GM19193 (cell line): Measurements from ENCODE around the gene COL16A1.

Source experiments
- POLR2A ChIP-seq: IDR thresholded peaks from 4 replicates; pipeline ENCODE4 v1.6.1; 2011; ENCODE audit not compliant: insufficient read depth, insufficient read length; ENCODE audit errors: extremely low read depth

COL16A1 gene

DNA sequence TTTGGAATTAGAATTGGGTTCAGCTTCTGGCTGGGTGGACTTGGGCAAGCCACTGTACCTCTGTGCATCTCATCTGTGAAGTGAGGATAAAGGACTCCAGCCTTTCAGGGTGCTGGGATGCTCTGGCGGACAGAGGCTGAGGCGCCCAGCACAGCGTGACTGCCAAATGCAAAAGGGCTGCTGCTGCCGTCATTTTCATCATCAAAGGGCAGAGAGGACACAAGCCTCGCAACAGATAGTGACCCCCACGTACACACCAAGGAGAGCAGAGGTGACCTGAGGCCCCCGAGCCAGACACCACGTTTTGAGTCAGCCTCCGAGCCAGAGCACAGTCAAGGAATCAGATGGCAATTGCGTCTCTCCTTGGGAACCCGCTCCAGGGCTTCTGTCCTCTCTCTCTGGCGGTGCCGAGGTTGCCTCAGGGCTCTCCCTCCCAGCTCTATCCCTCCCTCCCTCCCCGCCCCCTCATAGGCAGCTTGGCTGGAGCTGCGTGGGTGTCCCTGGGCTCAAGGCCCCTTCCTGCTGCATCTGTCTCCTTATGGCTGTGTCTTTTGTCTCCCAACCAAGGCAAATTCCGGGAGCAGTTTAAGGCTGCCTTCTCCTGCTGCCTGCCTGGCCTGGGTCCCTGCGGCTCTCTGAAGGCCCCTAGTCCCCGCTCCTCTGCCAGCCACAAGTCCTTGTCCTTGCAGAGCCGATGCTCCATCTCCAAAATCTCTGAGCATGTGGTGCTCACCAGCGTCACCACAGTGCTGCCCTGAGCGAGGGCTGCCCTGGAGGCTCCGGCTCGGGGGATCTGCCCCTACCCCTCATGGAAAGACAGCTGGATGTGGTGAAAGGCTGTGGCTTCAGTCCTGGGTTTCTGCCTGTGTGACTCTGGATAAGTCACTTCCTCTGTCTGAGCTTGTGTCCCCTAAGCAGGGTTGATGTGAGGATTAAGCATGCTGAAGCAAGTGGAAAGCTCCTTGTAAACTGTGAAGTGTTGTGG lies 77.3 kb downstream of the COL16A1 start:
- TF ChIP-seq POLR2A = no peak

DNA sequence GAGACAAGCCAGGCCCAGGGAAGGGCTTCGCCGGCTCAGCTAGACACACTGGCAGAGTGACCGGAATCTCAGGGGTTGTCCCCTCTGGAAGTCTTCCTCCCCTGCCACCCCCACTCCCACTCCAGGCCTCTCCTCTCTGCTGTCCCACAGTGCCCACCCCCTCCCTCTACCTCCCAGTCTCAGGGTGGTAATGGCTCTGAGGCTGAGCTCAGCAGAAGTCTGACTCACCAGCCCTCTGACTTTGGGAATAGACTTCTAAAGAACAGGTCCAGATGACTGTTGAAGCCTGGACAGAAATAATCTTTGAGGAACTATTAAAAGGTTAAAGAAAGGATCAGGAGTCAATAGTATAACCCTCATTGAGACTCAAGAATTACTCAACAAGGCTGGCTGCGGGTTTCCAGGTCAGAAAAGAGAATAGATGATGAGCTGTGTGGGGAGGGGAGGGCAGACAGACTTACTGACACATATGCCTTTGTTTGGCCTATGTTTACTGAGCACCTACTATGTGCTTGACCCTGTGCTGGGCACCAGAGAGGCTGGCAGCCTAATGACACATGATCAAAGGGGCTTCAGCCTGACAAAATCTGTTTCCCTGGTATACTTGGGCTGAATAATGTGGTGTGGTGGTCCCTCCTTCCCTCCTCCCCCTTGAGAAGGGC lies 78.1 kb downstream of the COL16A1 start:
- no peak for TF ChIP-seq POLR2A

- no peak for TF ChIP-seq POLR2A
Observed at GRCh38 chr1:31624731-31625514, 78.9 kb downstream of the COL16A1 start.

- no peak for TF ChIP-seq POLR2A
Observed at GRCh38 chr1:31624309-31624708, 79.5 kb downstream of the COL16A1 start.

- TF ChIP-seq POLR2A = no peak
Observed at GRCh38 chr1:31623365-31623764, 80.5 kb downstream of the COL16A1 start.

DNA sequence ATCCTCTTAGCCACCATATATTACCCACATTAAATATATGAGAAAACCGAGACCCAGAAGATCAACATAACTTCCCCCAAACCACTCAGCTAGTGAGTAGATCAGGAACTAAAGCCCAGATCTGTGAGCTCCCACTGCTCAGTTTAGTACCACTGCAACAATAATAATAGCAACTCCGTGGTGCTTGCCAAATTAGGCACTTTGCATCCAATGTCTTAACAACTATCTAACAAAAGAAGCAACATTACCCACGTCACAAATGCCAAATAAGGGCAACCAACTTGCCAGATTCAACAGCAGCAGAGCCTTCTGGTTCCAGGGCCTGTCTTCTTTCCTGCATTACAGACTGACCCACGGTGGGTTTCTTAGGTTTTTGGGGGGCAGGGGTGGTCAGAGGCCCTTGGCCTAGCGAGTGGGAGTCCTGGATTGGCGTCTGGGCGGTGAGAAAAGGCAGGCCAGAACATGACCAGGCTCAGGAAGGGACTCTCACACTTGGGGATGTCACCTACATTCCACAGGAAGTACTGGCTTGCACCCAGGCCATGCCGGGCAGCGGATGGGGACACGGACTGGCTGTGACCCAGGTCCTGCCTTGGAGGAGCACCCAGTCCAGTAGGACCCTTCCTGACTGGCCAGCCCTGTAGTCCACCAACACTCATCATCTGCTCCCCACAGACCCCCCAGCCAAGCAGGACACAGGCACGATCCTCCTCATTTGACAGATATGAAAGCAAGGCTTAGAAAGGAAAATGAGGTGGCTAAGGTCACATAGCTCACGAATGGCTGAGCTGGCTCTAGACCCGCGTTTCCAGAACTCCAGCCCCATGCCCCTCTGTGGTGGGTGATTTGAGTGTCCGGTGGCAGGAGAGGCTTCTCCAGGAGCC lies 81.7 kb downstream of the COL16A1 start:
- TF ChIP-seq POLR2A = no peak

- no peak for TF ChIP-seq POLR2A
Observed at GRCh38 chr1:31621498-31621820, 82.4 kb downstream of the COL16A1 start.

DNA sequence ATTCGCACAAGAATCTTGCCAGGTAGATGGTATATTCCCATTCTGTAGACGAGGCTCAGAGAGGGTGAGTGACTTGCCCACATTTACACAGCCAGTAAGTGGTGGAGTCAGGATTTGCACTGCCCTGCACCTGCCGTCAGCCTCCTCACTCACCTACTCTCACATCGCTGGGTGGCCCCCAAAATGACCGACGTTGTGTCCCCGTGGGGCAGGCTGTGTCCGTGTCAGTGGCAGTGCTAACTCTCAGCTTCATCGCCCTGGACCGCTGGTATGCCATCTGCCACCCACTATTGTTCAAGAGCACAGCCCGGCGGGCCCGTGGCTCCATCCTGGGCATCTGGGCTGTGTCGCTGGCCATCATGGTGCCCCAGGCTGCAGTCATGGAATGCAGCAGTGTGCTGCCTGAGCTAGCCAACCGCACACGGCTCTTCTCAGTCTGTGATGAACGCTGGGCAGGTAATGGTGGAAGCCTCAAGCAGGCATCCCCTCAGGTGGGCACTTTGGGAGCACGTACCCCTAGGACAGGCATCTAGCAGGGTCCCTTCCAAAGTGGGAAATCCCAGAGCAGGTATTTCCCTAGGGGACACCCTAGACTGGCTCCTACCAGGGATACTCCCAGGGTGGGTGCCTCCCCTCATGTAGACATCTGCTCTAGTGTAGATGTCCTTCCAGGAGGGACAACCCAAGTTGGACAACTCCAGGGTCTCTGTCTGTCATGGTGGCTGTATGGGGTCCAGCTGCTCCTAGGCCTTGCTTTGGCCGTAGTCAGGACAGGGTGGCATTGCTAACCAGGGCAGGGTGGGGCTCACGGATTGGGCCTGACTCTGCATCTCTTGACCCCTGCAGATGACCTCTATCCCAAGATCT lies 83.0 kb downstream of the COL16A1 start:
- no peak for TF ChIP-seq POLR2A

GRCh38 chr1:31618916-31619846 lies 84.6 kb downstream of the COL16A1 start:
- TF ChIP-seq POLR2A = no peak

GRCh38 chr1:31617916-31618746 lies 85.7 kb downstream of the COL16A1 start:
- TF ChIP-seq POLR2A = no peak

DNA sequence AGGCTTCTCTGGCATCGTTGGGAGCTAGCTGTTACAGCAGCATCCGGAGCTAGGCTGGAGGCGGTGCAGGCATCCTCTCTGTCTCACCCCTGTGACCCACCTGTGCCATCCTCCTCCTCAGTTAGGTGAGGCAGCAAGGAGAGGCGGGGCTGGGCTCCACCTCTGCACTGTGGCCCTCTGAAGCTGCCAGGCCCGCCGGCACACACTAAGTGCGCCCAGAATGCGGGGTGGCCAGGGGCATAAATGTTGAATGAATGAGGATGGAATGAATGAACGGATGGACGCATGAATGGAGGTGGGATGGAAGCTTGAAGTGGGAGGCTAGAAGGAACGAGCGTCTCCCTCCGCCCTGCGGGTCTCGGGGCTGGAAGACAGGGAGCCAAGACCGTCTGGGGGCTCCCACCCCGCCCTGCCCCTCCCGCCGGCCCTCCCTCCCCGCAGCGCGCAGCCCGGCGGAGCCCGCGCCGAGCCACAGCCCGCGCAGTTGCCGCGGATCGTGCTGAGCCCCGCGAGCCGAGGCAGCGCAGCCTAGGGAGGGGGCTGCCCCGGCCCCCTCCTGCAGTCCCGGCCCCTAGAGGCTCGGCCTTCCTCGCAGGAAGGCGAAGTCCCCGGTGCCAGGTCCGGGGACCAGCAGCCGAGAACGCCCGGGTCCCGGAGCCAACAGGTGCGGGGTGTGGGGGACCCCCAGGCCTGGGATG lies 86.5 kb downstream of the COL16A1 start, which contains the start of gene HCRTR1:
Gene HCRTR1 (plus strand): TSS at position 472 of the 698 bp plus-strand sequence. CDS start 1,504 bp downstream, outside the sequence.
- no peak for TF ChIP-seq POLR2A
